ENCODE data around the gene BRSK1.

BRSK1 gene

DNA sequence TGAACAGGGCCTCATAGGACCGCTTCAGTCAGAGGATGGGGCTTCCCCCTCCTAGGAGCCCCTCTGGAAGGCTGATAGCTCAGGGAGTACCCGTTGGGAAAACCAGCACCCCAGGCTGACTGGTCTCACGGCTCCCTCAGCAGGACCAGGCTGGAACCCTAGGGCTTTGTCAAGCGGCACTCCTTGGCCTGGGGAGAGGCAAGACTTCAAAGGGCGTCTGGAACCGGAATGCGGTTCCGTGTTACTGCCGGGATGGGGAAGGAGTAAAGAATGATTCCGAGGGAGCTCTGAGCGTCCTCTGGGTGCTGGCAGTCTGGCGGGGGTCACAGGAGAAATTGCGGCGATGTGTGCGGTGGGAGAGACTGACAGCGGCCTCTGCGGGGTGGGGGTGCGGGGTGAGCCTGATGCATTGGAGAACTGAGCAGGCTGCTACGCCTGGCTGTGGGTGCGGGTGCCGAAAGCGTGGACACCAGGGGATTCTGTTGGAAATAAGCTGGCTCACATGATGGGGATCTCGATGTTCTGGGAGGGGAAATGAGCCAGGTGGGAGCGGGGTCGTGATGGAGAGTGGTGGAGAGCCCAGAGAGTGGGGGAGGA lies 68.8 kb downstream of the BRSK1 start:
- H3K4me3 ChIP-seq (ENCODE audit: control insufficient read depth, low read depth, low read length): no peak overlapping the region
- no peak for DNase-seq (ENCODE audit: low read depth)
- TF ChIP-seq, protein P1, sequence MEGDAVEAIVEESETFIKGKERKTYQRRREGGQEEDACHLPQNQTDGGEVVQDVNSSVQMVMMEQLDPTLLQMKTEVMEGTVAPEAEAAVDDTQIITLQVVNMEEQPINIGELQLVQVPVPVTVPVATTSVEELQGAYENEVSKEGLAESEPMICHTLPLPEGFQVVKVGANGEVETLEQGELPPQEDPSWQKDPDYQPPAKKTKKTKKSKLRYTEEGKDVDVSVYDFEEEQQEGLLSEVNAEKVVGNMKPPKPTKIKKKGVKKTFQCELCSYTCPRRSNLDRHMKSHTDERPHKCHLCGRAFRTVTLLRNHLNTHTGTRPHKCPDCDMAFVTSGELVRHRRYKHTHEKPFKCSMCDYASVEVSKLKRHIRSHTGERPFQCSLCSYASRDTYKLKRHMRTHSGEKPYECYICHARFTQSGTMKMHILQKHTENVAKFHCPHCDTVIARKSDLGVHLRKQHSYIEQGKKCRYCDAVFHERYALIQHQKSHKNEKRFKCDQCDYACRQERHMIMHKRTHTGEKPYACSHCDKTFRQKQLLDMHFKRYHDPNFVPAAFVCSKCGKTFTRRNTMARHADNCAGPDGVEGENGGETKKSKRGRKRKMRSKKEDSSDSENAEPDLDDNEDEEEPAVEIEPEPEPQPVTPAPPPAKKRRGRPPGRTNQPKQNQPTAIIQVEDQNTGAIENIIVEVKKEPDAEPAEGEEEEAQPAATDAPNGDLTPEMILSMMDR (conservative IDR thresholded peaks at IDR 0.05; ENCODE audit: control insufficient read depth, insufficient read depth, low read depth, low read length): no peak

DNA sequence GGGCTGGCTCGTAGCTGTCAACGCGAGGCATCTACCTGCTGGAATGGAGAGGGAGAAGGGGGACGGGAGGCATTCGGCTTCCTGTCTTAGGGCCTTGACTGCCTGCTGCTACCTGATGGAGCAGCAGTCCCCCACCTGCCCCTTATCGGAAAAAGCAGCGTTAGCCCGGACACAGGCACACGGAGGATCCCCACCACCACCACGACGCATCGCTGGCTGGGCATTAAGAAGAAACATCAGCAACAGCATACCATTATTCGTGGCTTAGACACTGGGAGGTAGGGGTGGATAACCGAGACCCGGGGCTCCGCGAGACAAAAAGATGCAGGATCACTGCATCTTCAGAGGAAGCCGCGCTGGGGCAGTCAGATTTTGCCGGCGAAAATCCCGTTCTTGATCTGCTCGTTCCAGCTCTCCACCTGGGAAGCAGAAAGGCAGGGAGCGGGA lies 69.6 kb downstream of the BRSK1 start:
- DNase-seq (ENCODE audit: low read depth): no peak
- H3K4me3 ChIP-seq (ENCODE audit: control insufficient read depth, low read depth, low read length): peak overlapping the region; percentile 31
- TF ChIP-seq, protein P1 (conservative IDR thresholded peaks at IDR 0.05; ENCODE audit: control insufficient read depth, insufficient read depth, low read depth, low read length): no peak

DNA sequence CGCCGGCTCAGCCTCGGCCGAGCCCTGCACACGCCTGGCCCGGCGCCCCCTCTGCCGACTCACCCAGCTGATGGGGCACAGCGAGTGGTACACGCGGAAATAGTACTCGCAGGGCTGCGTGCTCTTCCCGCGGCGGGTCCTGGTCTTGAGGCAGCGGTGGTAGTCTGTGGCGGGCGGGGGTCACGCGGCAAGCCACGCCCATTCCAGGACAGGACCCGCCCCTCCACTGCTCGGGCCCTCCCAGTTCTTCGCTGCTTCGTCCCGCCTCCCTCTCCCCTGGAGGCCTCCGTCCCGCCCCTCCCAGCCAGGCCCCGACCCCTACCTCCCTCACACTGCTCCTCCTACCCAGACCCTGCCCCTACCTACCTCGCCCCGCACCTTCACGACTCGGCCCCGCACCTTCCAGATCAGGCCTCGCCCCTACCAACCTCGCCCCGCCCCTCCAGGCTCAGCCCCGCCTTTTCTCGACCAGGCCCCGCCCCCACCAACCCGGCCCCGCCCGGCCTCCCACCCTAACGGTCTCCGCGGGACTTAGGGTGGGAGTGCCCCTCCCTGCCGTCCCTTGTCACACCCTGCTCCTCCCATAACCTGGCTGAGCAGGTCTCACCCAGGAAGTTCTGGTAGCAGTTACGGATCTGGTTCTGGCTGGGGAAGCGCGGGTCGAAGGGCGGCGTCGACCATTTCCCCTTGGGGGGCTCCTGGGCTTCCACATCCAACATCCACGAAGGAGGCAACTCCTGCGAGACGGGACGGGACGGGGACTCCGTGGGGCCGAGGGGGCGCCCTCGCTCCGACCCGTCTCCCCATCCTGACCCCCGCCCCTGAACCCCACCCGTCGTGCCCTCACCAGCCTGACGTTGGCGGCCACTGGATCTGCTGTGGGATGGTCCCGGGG lies 70.3 kb downstream of the BRSK1 start:
- TF ChIP-seq, protein P1 (conservative IDR thresholded peaks at IDR 0.05; ENCODE audit: control insufficient read depth, insufficient read depth, low read depth, low read length): no peak
- peak overlapping the region; percentile 31 for H3K4me3 ChIP-seq (ENCODE audit: control insufficient read depth, low read depth, low read length)
- peak; percentile 21 for DNase-seq (ENCODE audit: low read depth)

DNA sequence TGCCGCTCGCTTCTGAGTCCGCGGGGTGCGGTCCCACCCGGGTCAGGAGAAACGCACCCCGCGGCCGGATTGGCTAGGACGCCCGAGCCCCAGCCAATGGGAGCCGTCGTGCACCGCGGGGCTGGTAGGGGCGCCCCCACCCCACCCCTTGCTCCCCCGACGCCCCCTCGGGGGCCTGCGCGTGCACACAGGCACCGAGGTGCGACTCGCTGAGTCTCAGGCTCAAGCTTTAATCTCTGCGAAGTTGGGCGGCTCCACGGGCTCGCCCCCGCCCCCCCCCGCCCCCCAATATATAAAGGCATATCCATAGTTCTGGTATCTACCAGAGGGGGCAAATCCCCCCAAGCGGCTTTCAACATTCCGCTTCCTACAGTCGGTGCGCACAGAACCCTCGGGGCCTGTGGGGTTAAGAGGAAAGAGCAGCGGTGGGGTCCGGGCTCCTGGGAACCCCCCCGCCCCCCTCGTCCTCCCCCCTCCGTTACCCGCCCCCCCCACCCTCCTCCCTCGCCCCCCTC lies 71.0 kb downstream of the BRSK1 start, which contains the start of gene COX6B2:
COX6B2 (minus strand) TSS at position 22 of the 515 bp plus-strand sequence. CDS start 198 bp downstream, outside the sequence.
- TF ChIP-seq, protein P1 (conservative IDR thresholded peaks at IDR 0.05; ENCODE audit: control insufficient read depth, insufficient read depth, low read depth, low read length): no peak
- peak within 1 kb of the TSS; percentile 31 for H3K4me3 ChIP-seq (ENCODE audit: control insufficient read depth, low read depth, low read length)
- DNase-seq (ENCODE audit: low read depth): no peak

DNA sequence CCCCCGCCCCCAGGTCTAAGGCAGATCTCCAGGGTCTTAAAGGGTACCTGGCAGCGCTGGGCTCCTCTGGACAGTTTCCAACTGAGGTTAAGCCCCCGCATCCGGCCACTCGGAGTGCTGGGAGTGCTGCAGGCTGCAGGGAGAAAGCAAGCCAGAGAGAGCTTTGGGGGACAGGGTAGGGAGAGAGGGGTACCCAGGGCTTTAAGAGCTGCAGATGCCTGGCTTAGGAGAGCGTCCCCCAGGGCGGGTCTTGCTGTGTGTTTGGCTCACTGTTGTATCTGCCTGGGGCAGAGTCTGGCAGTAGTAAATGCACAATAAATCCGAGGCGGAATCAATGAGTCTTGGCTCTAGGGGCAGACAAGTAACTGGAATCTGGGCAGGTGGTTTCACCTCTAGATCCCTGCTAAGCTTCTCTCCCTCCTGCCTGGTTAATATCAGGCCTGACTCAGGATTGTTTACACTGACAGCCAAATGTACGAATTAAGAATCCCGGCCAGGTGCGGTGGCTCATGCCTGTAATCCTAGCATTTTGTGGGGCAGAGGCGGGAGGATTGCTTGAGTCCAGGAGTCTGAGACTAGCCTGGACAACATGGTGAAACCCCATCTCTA lies 71.5 kb downstream of the BRSK1 start:
- no peak overlapping the region for H3K4me3 ChIP-seq (ENCODE audit: control insufficient read depth, low read depth, low read length)
- no peak for DNase-seq (ENCODE audit: low read depth)
- TF ChIP-seq, protein P1 (conservative IDR thresholded peaks at IDR 0.05; ENCODE audit: control insufficient read depth, insufficient read depth, low read depth, low read length): no peak

DNA sequence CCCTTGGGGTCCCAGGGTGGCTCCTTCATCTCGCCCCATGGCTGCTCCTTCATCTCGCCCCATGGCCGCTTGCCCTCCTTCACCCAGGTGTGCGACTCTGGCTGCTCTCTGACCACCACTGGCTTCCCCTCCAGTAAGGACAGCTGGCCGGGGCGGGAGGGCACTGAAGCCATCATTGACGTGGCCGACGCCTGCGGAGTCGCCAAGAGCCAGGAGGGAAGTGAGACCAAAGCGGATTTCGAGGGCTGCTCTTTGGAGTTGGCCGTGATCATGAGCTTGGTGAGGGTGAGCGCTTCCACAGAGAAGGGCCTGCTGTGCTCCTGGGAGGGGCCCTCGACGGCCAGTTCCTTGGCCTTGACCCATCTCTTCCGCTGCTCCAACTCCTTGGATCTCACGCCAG lies 74.7 kb downstream of the BRSK1 start:
- TF ChIP-seq, protein P1 (conservative IDR thresholded peaks at IDR 0.05; ENCODE audit: control insufficient read depth, insufficient read depth, low read depth, low read length): no peak
- DNase-seq (ENCODE audit: low read depth): no peak
- H3K4me3 ChIP-seq (ENCODE audit: control insufficient read depth, low read depth, low read length): no peak overlapping the region

Data from fibroblast of mammary gland (primary cell).